ENCODE results near the gene TMUB2. TPM values are rescaled to one million over a fixed set of nuclear protein-coding genes. Genes with fewer than 3 reads are reported as not detected.

Gene TMUB2
- total and polyA plus RNA-seq, 4 donors = 32.1 to 40.2 (median 37.2) TPM

DNA sequence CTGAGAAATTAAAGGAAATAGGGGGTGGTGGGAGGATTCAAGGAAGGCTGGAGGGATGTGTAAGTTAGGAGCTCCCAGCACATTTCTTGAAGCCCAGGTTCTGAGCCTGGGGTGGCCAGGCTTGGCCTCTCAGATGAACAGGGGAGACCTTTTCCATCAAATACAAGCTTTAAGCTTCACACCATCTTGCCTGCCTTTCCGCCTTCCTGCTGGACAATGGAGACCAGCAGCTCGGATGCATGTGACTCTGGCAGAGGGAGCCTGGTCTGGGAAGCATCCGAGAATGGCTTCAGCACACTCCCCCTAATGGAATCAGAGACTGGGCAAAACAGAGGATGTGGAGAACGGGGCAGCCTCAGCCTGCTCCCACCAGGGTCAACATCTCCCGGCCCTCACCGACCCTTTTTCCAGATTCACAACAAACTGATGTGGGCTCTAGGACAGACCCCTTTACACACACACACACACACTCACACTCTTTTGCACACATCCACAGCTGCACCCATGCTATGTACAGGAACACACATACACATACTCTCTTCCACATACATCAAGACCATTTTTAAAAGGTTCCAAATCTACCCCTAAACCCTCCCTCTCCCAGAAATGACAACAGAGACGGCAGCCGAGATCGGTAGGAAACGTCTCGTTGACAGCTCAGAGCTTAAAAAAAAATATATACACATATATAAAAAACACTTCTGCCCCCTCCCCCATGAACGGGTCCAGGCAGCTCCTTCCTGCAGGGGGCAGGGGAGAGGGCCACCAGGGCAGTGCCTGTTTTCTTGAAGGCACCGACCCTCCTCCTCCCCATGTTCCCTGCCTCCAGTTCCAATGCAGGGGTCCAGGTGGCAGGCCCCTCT, 19.4 kb downstream of the TMUB2 start:
- 59 to 61% methylated on average over 13 of the region's 13 CpGs for WGBS, 2 donors
- H3K9me3 ChIP-seq (ENCODE audit: control insufficient read depth in 4 of 4, insufficient read depth in 3 of 4, low read length in 3 of 4) = peaks cover 0 to 2% (median 0%) of the 10 kb centered on the region in 4 donors
- ATAC-seq (ENCODE audit: insufficient read depth, low FRiP score) = no peak
- H3K36me3 ChIP-seq (ENCODE audit: control insufficient read depth in 4 of 4, insufficient read depth in 4 of 4, low read length in 4 of 4) = peaks cover 12 to 40% (median 29%) of the 10 kb centered on the region in 4 donors
- no peak overlapping the region for H3K27ac ChIP-seq (ENCODE audit: low read depth in 1 of 2, low read length in 1 of 2)
- peak in 1 of 3 donors; percentile 9 for DNase-seq
- no peak overlapping the region for H3K4me3 ChIP-seq
- H3K27me3 ChIP-seq (ENCODE audit: control insufficient read depth in 3 of 3, insufficient read depth in 3 of 3, low read length in 2 of 3) = no peaks in the 10 kb centered on the region
- no peak overlapping the region for H3K9ac ChIP-seq (ENCODE audit: insufficient read depth in 1 of 2, low read length in 2 of 2)
- H3K4me1 ChIP-seq (ENCODE audit: control insufficient read depth in 5 of 5, insufficient read depth in 5 of 5, low read length in 5 of 5) = peaks cover 0 to 12% (median 3%) of the 10 kb centered on the region in 5 donors
- TF ChIP-seq, protein P1, sequence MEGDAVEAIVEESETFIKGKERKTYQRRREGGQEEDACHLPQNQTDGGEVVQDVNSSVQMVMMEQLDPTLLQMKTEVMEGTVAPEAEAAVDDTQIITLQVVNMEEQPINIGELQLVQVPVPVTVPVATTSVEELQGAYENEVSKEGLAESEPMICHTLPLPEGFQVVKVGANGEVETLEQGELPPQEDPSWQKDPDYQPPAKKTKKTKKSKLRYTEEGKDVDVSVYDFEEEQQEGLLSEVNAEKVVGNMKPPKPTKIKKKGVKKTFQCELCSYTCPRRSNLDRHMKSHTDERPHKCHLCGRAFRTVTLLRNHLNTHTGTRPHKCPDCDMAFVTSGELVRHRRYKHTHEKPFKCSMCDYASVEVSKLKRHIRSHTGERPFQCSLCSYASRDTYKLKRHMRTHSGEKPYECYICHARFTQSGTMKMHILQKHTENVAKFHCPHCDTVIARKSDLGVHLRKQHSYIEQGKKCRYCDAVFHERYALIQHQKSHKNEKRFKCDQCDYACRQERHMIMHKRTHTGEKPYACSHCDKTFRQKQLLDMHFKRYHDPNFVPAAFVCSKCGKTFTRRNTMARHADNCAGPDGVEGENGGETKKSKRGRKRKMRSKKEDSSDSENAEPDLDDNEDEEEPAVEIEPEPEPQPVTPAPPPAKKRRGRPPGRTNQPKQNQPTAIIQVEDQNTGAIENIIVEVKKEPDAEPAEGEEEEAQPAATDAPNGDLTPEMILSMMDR (IDR thresholded peaks at IDR 0.05; ENCODE audit: control extremely low read depth, extremely low read depth) = no peak

DNA sequence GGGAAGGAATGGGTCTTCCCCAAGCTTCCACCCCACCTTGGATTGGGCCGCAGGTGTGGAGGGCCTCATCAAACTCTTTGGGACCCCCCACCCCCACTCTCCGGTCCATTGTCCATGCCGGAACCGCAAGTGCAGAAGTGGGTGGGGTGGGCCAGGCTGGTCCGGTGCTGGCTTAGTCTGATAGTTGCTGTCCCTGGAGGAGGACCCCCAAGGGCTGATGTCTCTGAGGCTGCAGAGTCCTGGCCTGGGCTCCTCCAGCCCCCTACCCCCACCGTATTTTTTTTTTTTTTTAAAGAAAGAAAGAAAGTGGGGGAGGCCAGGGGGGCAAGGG, 20.0 kb downstream of the TMUB2 start:
- DNase-seq (peak in 1 of 3 donors; percentile 10), ATAC-seq (ENCODE audit: insufficient read depth, low FRiP score) (no peak)
- 90 to 94% methylated on average over 6 of the region's 6 CpGs for WGBS, 2 donors
- Histone ChIP-seq H3K9me3 (ENCODE audit: control insufficient read depth in 4 of 4, insufficient read depth in 3 of 4, low read length in 3 of 4) (peaks cover 0 to 2% (median 0%) of the 10 kb centered on the region in 4 donors), H3K36me3 (ENCODE audit: control insufficient read depth in 4 of 4, insufficient read depth in 4 of 4, low read length in 4 of 4) (peaks cover 12 to 46% (median 34%) of the 10 kb centered on the region in 4 donors), H3K4me3 (no peak overlapping the region), H3K4me1 (ENCODE audit: control insufficient read depth in 5 of 5, insufficient read depth in 5 of 5, low read length in 5 of 5) (peaks cover 0 to 12% (median 2%) of the 10 kb centered on the region in 5 donors), H3K27me3 (ENCODE audit: control insufficient read depth in 3 of 3, insufficient read depth in 3 of 3, low read length in 2 of 3) (no peaks in the 10 kb centered on the region), H3K27ac (ENCODE audit: low read depth in 1 of 2, low read length in 1 of 2) (no peak overlapping the region), H3K9ac (ENCODE audit: insufficient read depth in 1 of 2, low read length in 2 of 2) (no peak overlapping the region)
- TF ChIP-seq, protein P1 (IDR thresholded peaks at IDR 0.05; ENCODE audit: control extremely low read depth, extremely low read depth) = no peak

DNA sequence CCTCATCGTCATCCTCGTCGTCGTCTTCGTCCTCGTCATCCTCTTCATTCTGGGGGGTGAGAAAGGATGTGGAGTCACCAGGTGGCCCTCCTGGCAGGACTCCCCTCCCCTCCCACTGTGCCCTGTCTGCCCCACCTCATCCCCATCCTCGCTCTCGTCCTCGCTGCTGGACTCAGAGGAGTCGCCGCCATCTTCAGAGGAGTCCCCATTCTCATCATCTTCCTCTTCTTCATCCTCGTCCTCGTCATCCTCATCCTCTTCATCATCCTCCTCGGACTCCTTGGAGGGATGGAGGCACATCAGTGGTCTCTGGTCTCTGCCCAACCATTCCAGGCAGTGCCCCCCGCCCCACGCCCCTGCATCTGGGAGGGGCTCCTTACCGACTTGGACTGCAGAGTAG, 20.5 kb downstream of the TMUB2 start:
- Histone ChIP-seq H3K4me1 (ENCODE audit: control insufficient read depth in 5 of 5, insufficient read depth in 5 of 5, low read length in 5 of 5) (peaks cover 0 to 12% (median 2%) of the 10 kb centered on the region in 5 donors), H3K4me3 (no peak overlapping the region), H3K27me3 (ENCODE audit: control insufficient read depth in 3 of 3, insufficient read depth in 3 of 3, low read length in 2 of 3) (no peaks in the 10 kb centered on the region), H3K9me3 (ENCODE audit: control insufficient read depth in 4 of 4, insufficient read depth in 3 of 4, low read length in 3 of 4) (peaks cover 0 to 2% (median 0%) of the 10 kb centered on the region in 4 donors), H3K27ac (ENCODE audit: low read depth in 1 of 2, low read length in 1 of 2) (no peak overlapping the region), H3K36me3 (ENCODE audit: control insufficient read depth in 4 of 4, insufficient read depth in 4 of 4, low read length in 4 of 4) (peaks cover 12 to 51% (median 35%) of the 10 kb centered on the region in 4 donors), H3K9ac (ENCODE audit: insufficient read depth in 1 of 2, low read length in 2 of 2) (no peak overlapping the region)
- TF ChIP-seq, protein P1 (IDR thresholded peaks at IDR 0.05; ENCODE audit: control extremely low read depth, extremely low read depth) = no peak
- DNase-seq (peak in 1 of 3 donors; percentile 11), ATAC-seq (ENCODE audit: insufficient read depth, low FRiP score) (no peak)
- WGBS, 2 donors = 88 to 91% methylated on average over 17 of the region's 17 CpGs

Measured in lung (tissue), 12 donors.